ENCODE data around the gene LNP1.
"Not testable (repeated sequence)": the region's sequence is repeated elsewhere in the genome, so short reads cannot be mapped to it uniquely, and the experiment has no call there.

DNA sequence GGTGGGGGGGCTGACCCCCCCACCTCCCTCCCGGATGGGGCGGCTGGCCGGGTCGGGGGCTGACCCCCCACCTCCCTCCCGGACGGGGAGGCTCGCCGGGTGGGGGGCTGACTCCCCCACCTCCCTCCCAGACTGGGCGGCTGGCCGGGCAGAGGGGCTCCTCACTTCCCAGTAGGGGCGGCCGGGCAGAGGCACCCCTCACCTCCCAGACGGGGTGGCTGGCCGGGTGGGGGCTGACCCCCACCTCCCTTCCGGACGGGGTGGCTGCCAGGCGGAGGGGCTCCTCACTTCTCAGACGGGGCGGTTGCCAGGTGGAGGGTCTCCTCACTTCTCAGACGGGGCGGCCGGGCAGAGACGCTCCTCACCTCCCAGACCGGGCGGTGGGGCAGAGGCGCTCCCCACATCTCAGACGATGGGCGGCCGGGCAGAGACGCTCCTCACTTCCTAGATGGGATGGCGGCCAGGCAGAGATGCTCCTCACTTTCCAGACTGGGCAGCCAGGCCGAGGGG lies 76.6 kb downstream of the LNP1 start:
- not testable (repeated sequence) for TF ChIP-seq EP300, POLR2A (IDR thresholded peaks at IDR 0.05)
- TF ChIP-seq, protein P1, sequence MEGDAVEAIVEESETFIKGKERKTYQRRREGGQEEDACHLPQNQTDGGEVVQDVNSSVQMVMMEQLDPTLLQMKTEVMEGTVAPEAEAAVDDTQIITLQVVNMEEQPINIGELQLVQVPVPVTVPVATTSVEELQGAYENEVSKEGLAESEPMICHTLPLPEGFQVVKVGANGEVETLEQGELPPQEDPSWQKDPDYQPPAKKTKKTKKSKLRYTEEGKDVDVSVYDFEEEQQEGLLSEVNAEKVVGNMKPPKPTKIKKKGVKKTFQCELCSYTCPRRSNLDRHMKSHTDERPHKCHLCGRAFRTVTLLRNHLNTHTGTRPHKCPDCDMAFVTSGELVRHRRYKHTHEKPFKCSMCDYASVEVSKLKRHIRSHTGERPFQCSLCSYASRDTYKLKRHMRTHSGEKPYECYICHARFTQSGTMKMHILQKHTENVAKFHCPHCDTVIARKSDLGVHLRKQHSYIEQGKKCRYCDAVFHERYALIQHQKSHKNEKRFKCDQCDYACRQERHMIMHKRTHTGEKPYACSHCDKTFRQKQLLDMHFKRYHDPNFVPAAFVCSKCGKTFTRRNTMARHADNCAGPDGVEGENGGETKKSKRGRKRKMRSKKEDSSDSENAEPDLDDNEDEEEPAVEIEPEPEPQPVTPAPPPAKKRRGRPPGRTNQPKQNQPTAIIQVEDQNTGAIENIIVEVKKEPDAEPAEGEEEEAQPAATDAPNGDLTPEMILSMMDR (IDR thresholded peaks at IDR 0.05) = not testable (repeated sequence)

All from ovary (tissue), 3 donors.